GM12872 (cell line): ENCODE results near the gene KIF2A.

Experiments
- CTCF ChIP-seq: IDR thresholded peaks from 3 replicates; pipeline ENCODE4 v1.5.1; 2011; ENCODE audit warnings: low read depth, mild to moderate bottlenecking, low read length, moderate library complexity; ENCODE audit not compliant: insufficient read depth

Gene KIF2A

GRCh38 chr5:62308439-62308838 lies 2.4 kb downstream of the KIF2A start:
- TF ChIP-seq CTCF = no peak

- no peak for TF ChIP-seq CTCF
These were observed 3.1 kb downstream of the KIF2A start for GRCh38 chr5:62309107-62309506.

- TF ChIP-seq CTCF = no peak
These were observed 4.6 kb downstream of the KIF2A start for GRCh38 chr5:62310426-62311143.

- no peak for TF ChIP-seq CTCF
These were observed 6.0 kb downstream of the KIF2A start for GRCh38 chr5:62312036-62312435.

GRCh38 chr5:62312674-62313073 lies 6.7 kb downstream of the KIF2A start:
- TF ChIP-seq CTCF = no peak

GRCh38 chr5:62314213-62314830 lies 8.3 kb downstream of the KIF2A start:
- TF ChIP-seq CTCF = no peak

GRCh38 chr5:62315376-62316175 lies 9.6 kb downstream of the KIF2A start:
- no peak for TF ChIP-seq CTCF
